Activated T-cell treated with anti-CD3 and anti-CD28 coated beads for 1 hour (primary cell): ENCODE results near the gene ZNF136.
A peak's percentile ranks its signal among the peaks of the same experiment; 100 is the strongest.

Experiments used
- DNase-seq: peaks from one replicate; pipeline ENCODE4 v3.0.0-alpha.2; 2020; ENCODE audit warnings: low read depth

Gene ZNF136

DNA sequence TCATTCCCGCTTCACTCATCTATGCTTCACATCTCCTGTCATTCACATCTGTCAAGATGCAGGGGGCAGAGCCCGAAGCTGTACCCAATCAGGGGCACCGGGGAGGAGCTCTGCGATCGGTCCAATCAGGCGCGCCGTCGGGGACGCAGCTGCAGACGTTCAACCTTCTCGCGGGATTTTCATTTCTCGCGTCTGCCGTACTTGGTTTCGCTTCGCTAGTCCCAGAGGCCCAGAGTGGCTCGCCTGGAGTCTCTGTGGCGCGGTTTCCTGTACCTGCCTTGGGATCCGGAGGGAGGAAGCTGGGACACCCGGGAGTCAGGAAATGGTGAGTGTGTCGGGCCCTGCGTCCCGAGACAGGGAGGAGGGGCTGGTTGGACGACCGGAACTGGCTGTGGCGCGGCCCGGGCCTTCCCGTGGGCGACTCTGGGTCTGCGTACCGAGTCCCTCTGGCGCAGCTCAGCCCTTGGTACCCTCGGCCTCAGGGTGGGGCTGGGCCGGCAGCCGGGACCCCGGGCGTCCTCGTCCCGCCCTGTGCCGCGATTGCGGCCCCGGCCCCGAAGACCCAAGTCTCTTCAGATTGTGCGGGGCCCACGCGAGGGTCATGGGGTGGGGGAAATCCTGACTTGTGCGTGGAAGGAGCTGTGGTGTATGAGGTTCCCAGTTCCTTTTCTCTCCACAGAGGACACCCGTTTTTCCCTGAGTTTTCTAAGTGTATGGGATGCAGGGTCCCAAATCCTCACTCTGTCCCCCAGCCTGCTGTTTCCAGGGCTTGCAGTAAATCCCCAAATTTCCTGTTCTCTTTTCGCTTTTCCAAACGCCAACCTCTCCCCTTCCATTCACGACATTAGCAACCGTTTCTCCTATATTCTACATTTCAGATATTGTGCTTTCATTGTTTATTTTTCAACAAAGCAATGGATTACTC is at the start of gene ZNF136:
TSS of gene ZNF136 (plus strand) at position 215 of the 925 bp plus-strand sequence. CDS start at position 323, 108 bp downstream.
- peak; percentile 84 for DNase-seq

DNA sequence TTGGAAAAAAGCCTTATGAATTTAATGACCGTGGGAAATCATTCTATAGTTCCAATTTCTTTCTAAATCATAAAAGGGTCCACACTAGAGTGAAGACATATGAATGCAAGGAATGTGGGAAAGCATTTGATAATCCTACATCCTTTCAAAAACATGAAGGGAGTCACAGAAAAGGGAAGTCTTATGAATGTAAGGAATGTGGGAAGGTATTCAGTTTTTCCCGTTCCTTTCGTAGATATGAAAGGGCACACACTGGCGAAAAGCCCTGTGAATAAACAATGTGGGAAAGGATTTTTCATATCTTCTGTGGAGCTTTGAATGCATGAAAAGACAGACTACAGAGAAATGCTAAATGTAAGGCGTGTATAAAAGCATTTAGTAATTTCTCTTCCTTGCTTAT is 49.8 kb upstream of the ZNF136 start:
- no peak for DNase-seq

DNA sequence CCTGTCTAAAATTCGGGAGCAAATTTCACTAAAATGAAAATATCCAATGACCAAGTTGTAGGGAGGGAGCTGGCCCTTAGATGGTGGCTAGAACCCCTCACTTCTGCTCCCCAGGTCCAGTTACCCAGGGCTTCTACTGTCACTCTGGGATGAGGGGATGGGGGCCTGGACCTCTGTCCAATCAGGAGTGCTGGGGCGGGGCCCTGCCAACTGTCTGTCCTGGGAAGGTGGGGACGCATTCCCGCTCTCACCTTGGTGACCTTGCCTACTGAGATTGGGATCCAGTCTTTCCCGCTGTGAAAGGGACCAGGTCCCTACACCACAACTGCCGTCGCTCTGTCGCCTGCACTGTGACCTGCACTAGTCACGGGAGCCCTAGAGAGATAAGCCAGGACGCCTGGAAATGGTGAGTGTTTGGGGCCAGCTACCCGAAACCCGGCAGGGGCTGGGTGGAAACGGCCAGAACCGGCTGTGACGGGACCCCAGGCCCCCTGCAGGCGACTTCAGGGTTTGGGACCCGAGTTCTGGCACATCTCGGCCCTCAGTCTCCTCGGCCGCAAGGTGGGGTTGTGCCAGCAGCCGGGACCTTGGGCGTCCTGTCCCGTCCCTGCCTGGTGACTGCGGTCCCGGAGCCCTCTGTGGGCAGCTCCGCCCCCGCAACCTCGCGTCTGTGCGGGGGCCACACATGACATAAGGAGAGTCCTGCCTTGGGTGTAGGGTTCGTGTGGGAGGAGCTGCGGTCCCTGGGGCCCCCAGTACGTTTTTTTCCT is 45.5 kb upstream of the ZNF136 start:
- no peak for DNase-seq

DNA sequence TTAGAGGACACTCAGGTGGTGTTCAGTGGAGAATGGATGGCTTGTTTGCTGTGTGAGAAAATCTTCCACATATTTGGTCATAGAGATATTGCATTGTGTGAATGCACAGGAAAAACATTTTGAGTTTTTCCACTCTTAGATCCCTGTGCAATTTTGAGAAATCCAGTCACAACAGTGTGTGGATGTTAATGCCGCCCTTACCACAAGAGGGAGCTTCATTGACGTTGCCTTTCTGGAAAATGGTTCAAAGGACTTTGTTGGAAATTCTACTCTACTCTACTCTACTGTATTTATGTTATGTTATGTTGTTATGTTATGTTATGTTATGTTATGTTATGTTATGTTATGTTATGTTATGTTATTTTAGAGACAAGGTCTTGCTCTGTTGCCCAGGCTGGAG is 36.2 kb upstream of the ZNF136 start:
- DNase-seq = no peak

DNA sequence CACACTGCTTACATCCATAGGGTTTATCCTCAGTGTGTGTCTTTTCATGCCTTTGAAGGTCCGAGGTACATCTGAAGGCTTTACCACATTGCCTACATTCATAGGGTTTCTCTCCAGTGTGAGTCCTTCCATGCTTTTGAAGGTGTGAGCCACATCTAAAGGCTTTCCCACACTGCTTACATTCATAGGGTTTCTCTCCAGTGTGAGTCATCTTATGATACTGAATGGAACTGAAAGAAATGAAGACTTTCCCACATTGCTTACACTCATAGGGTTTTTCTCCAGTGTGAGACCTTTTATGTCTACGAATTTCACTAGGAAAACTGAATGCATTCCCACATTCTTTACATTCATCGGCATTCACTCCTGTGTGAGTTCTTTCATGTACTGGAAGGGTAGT is 29.8 kb upstream of the ZNF136 start:
- DNase-seq = no peak

DNA sequence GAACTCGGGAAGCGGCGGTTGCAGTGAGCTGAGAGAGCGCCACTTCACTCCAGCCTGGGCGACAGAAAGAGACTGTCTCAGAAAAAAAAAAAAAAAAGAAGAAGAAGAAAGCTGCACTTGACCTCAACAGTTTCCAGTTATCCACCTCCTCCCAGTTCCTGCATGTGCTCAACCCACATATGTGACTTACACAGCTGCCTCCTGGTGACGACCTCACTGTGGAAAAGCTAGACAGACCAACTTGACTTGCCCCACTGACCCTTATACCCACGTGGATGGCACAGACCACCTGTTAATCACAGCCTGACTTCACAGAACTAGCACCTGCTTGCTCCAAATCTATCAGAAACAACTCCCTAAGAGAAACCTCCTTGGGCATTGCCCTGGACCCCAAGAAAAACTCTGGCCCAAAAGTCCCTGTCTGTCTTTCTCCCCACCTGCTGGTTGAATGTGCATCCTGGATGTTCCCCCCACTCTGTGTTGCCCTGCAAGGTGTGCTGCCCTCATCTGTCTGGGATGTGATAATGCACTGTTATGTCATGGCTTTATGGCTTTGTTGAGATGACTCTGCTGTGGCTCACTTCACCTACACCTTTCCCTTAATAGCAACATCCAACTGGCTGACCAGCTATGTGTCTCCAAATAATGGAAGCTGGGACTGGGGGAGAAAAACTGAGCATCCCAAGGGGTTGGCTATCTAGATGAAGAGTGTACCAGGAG is 25.5 kb upstream of the ZNF136 start:
- no peak for DNase-seq

DNA sequence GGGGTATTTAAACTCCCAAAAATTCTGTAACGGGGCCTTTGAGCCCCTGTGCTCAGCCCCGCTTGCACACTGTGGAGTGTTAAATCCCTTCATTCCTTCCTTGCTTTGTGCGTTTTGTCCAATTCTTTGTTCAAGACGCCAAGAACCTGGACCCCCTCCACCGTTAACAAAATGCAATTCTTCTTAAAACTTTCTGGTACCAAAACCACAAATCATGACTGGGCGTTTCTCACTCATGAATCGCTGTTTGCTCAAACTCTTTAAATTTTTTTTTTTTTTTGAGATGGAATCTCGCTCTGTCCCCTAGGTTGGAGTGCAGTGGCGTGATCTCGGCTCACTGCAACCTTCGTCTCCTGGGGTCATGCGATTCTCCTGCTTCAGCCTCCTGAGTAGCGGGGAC is 23.6 kb upstream of the ZNF136 start:
- DNase-seq = no peak

DNA sequence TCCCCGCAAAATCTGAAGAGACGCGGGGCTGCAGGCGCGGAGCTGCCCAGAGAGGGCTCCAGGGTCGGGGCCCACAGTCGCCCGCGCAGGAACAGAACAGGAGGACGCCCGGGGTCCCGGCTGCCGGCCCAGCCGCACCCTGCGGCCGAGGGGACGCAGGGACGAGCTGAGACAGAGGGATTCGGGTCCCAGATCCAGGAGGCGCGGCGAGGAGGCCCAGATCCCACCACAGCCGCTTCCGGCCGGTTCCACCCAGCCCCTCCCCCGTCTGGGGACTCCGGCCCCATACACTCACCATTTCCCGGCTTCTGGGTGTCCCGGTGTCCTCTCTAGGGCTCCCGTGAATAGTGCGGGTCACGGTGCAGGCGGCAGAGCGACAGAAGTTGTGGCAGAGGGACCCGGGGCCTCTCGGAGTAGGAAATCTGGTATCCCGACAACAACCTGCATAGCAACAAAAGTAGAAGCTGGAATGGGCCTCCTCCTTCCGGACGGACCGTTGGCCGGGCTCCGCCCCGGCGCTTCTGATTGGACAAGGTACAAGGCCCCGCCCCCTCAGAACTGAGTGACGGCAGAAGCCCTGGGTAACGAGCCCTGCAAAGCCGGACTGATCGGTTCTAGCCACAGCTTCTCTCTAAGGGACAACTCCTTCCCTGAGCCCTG is 22.9 kb upstream of the ZNF136 start, which contains the start of gene ZNF20:
TSS of gene ZNF20 (minus strand) at position 466 of the 660 bp plus-strand sequence. CDS start at position 298, 168 bp downstream.
- DNase-seq = peak; percentile 86

DNA sequence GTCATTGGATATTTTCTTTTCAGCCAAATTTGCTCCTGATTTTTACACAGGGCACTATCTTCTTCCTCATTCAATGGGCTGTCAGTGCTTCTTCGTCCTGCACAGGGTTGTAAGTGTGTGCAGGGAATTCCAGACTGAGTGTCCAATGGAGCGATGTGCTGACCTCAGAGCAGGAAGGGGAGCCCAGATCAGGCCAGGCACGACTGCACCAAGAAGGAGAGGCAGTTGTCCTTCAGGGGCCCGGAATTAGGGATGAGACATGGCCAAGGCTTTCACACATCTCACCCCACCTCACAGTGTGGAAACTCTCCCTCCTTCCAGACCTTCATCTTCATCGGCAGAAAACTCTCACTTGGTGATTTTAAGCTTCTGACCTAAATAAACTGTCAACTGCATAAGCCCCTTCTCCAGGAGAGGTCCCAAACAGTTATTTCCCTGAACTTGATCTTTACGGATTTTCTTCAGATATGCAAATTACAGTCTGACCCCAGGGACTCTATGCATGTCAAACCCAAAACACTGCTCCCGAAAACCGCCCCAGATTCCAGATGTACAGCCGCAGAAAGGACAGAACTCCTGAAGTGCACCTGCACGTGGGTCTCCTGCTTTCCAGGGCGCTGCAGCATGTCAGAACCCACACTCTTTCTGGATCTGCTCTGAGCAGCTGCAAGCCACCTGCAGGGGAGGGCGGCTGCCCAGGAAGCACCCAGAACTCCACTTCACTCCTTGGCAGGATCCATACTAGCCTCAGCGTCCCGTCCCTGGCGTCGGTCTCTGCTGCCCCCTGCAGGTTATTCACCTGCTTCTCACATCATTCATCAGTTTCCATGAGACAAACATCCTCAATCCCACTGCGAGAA is 22.1 kb upstream of the ZNF136 start:
- peak; percentile 88 for DNase-seq

DNA sequence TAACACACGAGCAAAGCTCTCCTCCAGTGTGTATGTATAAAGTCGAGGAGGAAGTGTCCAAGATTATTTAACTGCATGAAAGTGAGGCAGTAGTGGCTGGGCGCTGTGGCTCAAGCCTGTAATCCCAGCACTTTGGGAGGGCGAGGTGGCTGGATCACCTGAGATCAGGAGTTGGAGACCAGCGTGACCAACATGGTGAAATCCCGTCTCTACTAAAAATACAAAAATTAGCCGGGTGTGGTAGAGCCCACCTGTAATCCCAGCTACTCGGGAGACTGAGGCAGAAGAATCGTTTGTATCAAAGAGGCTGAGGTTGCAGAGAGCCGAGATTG is 21.5 kb upstream of the ZNF136 start:
- no peak for DNase-seq

DNA sequence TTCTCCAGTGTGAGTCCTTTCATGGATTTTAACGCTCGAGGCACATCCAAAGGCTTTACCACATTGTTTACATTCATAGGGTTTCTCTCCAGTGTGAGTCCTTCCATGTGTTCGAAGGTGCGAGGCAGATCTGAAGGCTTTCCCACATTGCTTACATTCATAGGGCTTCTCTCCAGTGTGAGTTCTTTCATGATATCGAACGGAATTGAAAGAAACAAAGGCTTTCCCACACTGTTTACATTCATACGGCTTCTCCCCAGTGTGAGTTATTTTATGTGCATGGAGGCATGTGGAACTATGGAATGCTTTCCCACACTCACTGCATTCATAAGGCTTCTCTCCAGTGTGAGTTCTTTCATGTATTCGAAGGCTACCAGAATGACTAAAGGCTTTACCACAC is 17.5 kb upstream of the ZNF136 start:
- DNase-seq = no peak

DNA sequence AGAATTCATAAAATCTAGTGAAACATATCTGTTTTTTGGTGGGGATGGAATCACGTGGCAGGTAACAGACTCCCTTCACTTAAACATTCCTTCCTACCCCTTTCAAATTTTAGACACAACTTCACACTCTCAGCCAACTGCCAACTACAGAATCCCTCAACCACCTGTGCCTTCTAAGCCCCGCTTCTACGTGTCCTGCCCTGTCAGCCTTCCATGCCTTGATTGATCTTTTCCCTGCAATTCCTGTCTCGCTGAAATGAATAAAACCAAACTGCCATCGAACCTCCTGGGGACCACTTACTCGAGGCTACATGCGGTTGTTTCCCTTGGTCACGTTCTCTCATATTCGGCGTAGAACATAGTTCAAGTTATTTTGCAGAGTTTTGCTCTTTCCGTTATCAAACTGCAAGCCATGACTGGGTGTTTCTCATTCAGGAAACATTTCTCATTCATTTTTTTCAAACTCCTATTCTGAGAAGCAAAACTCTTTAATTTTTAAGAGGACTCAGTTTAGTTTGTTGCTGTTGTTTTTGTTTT is 7.5 kb upstream of the ZNF136 start:
- DNase-seq = no peak

DNA sequence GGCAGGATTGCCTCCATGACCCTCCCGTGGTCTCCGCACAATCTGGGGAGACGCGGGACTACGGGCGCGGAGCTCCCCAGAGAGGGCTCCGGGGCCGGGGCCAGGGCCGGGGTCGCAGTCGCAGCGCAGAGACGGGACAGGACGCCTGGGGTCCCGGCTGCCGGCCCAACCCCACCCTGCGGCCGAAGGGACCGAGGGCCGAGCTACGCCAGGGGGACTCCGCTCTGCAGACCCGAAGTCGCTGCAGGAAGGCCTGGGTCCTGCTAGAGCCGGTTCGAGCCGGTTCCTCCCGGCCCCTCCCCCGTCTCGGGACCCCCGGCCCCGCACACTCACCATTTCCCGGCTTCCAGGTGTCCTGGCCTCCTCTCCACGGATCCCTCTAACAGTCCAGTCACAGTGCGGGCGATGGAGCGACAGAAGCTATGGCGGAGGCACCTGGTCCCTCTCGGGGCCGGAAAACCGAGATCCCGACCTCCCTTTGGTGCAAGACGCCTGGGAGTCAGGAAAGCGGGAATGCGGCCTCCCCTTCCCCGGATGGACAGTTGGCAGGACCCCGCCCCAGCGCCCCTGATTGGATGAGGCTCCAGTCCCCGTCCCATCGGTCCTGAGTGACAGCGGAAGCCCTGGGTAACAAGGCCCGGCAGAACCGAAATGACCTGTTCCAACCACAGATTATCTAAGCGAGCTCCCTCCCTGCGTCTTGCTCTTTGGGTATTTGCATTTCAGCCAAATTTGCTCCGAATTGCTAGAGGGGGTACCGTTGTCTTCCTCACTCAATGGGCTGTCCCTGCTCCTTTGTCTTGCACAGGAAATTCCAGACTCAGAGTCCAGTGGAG is 6.5 kb upstream of the ZNF136 start, which contains the start of gene ZNF625:
TSS of gene ZNF625 (minus strand) at position 512 of the 836 bp plus-strand sequence. CDS start at position 336, 176 bp downstream.
- no peak for DNase-seq

DNA sequence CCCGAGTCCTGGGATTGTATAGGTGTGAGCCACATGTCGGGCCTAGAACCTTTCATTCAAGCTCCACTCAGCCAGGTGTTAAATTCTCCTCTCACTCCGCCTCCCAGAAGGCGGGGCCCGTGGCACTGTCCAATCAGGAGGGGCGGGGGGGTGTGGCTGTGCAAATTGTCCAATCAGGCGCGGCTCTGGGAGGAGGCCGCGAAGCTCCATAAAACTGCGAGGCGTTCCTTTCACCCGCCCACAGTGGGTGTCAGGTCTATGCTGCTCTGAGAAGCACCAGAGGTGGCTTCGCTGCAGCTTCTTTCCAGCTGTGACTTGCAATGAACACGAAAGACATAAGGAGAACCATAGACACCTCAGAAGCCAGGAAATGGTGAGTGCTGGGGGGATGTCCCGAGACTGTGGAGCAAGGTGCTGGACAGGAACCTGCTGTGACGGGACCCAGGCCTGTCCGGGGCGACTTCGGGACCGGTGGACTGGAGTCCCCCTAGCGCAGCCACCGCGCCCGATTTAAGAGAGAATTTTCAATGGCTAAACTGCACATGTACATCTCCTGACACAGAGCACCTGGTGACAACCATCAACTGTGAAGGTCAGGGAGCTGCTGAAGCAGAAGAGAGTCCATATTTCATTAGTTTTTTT is 3.0 kb upstream of the ZNF136 start:
- DNase-seq = no peak

DNA sequence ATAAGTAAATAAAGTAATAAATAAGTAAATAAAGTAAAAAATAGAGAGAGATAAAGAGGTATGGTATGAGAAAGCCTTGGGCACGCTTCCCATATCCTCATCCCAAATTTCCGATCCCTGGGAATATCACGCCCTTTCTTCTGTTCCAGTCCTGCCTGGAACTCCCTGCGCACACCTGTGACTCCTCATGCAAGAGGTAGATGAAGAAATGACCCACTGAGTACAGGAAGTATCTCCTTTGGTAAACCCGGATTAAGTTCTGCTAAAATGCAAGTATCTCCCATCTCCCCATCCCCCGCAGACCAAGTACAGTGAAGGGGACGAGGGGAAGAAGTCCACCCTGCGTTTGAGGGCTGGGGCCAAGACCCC is 399 bp upstream of the ZNF136 start:
- no peak for DNase-seq

DNA sequence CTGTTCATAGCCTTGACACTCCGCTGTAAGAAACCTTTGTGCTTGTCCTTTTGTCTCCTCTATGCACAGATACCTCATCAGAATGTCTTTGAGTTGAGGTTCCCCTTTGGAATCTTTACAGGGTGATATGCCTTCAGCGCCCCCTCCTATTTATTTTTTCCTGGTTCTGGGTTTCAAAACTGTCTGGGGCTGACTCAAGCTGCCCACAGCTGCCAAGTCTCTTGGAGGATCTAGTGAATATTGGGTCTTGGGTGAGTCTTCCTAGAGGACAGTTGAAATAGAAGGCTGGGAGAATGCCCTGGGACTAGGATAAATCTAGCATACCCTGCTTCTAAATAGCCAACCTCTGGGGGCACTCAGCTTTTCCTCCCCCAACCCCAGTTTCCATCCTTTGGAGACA is 930 bp downstream of the ZNF136 start:
- DNase-seq = no peak

DNA sequence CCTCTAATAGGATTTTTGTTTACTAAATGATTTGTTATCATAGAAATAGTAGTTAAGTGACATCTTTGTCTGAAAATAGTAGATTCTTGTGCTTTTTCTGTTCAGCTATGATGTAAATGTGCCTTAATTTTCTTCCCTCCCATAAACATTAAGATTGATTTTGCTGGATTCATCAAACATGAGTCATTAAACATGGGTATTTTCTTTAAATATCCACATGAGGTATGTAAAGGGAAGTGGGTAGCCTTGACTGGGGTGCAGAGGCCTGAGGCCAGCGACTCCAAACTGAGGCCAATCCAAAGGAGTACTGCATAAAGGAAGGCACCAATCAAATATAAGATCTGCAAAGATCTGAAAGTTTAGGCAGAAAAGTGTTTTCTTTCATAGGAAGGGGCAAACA is 3.7 kb downstream of the ZNF136 start:
- DNase-seq = no peak

DNA sequence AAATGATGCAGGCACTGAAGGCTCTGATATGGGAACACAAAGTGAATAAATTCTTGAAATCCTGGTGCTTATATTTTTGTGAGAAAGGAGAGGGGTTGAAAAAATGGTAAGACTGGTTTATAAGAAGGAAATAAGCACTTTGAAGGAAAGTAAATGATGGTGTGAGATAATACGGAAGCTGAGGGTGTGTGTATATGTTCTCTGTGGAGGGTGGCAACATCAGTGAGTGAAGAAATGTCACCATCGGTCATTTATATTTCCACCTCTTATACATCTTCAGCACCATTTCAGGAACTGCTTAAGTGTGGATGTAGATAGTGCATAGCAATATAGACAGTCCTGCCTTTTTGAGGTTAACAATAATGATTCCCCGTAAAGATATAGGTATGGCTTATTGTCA is 17.5 kb downstream of the ZNF136 start:
- DNase-seq = no peak

DNA sequence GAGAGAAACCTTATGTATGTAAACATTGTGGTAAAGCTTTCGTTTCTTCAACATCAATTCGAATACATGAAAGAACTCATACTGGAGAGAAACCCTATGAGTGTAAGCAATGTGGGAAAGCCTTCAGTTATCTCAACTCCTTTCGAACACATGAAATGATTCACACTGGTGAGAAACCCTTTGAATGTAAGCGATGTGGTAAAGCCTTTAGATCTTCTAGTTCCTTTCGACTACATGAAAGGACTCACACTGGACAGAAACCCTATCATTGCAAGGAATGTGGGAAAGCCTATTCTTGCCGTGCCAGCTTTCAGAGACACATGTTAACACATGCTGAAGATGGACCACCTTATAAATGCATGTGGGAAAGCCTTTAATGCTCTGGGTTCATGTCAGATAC is 24.7 kb downstream of the ZNF136 start:
- DNase-seq = no peak
